Activated naive CD4-positive, alpha-beta T cell (primary cell): ENCODE measurements around the gene CLEC11A.
"Not testable (repeated sequence)": the region's sequence is repeated elsewhere in the genome, so short reads cannot be mapped to it uniquely, and the experiment has no call there.

ENCODE experiments used
- DNase-seq, 4 experiments: peaks; one replicate each; lab custom pipeline; 2025; lab: John Stamatoyannopoulos, UW

Gene CLEC11A

DNA sequence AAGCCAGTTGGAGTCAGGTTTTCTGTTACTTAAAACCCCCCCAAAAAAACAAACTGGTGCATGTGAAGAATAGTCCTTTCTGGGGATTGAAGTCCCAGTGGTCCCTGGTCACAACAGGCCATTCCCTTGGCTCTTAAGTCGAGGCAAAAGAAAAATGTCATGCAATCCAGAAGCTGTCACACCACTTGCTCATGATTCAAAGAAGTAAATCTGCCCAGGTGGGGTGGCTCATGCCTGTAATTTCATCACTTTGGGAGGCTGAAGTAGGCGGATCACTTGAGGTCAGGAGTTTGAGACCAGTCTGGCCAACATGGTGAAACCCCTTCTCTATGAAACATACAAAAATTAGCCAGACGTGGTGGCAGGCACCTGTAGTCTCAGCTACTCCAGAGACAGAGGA, 38.3 kb downstream of the CLEC11A start:
- DNase-seq: not testable (repeated sequence)

GRCh38 chr19:50763521-50763920, 40.4 kb downstream of the CLEC11A start:
- not testable (repeated sequence) for DNase-seq

DNA sequence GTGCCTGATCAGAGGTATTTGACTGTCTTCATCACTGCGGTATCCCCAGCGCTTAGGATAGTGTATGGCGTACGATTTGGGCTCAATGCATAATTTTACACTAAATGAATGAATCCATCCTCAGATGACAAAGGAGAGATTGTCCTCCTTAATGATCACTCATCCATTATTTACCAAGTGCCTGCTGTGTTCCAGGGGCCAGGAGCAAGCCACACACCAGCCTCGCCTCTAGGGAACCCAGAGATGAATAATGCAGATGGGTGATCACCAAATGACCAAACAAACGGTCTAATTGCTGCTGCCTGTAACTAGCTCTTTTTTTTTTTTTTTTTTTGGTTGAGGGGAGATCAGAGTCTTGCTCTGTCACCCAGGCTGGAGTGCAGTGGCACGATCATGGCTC, 41.2 kb downstream of the CLEC11A start:
- no peak for DNase-seq

GRCh38 chr19:50766746-50767145, 43.6 kb downstream of the CLEC11A start:
- DNase-seq: not testable (repeated sequence)

GRCh38 chr19:50767263-50767662, 44.1 kb downstream of the CLEC11A start:
- not testable (repeated sequence) for DNase-seq

- no peak for DNase-seq
Observed at GRCh38 chr19:50768277-50768676, 45.1 kb downstream of the CLEC11A start.

GRCh38 chr19:50770164-50770563, 47.0 kb downstream of the CLEC11A start, which contains the start of gene GPR32:
Gene GPR32 (plus strand): TSS chr19:50770464. CDS start chr19:50770601, 137 bp downstream.
- DNase-seq: not testable (repeated sequence)

- DNase-seq: no peak
Observed at GRCh38 chr19:50770888-50771287, 47.7 kb downstream of the CLEC11A start.

DNA sequence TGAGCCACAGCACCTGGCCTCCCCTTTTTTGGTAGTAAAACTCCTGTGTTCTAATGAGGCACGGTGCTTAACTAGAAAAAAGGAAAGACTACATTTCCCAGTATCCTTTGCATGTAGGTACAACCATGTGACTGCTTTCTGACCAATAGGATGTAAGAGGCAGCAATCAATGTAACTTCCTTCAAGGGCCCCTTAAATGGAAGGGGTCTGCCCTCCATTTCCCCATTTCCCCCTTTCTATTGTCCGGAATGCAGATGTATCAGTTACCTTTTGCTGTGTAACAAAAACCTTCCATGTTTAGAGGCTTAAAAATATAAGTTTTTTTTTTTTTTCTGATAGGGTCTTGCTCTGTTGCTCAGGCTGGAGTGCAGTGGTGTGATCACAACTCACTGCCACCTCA, 49.3 kb downstream of the CLEC11A start:
- DNase-seq: no peak

- DNase-seq: not testable (repeated sequence)
Observed at GRCh38 chr19:50772912-50773311, 49.7 kb downstream of the CLEC11A start.

DNA sequence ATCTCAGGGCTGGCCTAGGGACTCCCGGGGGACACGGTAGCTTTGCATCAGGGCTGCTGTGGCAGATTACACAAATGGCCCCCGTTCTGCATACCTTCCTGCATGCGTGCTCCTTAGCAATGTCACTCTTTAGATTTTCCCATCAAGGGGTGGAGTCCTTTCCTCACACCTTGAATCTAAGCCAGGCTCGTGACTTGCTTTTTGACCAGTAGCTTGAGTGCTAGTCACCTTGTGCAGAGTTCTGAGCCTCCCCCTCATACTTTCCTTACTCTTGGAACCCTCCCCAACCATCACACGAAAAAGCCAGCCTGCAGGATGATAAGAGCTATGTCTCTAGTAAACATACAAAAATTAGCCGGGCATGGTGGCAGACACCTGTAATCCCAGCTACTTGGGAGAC, 50.3 kb downstream of the CLEC11A start:
- not testable (repeated sequence) for DNase-seq
